ENCODE data around the gene ZKSCAN7. TPM values are rescaled to one million over a fixed set of nuclear protein-coding genes. Genes with fewer than 3 reads are reported as not detected.
A peak's percentile ranks its signal among the peaks of the same experiment; 100 is the strongest.

The ZKSCAN7 gene
- total and polyA plus RNA-seq, 2 of the 13 experiments (the other 11 are each of a cell fraction or from before 2014, with no cell fraction given): 2.3 to 3.8 TPM

- TF ChIP-seq, protein P1, sequence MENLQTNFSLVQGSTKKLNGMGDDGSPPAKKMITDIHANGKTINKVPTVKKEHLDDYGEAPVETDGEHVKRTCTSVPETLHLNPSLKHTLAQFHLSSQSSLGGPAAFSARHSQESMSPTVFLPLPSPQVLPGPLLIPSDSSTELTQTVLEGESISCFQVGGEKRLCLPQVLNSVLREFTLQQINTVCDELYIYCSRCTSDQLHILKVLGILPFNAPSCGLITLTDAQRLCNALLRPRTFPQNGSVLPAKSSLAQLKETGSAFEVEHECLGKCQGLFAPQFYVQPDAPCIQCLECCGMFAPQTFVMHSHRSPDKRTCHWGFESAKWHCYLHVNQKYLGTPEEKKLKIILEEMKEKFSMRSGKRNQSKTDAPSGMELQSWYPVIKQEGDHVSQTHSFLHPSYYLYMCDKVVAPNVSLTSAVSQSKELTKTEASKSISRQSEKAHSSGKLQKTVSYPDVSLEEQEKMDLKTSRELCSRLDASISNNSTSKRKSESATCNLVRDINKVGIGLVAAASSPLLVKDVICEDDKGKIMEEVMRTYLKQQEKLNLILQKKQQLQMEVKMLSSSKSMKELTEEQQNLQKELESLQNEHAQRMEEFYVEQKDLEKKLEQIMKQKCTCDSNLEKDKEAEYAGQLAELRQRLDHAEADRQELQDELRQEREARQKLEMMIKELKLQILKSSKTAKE (CRISPR knock-in tag; IDR thresholded peaks at IDR 0.05; ENCODE audit: borderline replicate concordance): no peak
- TF ChIP-seq HOXA5 (CRISPR knock-in tag; IDR thresholded peaks at IDR 0.05) (no peak), ZNF557 (CRISPR knock-in tag; IDR thresholded peaks at IDR 0.05) (no peak), ZNF121 (CRISPR knock-in tag; IDR thresholded peaks at IDR 0.05) (0 out of 2 replicates have a peak, but pooled peaks have one; percentile 10), HBP1 (CRISPR knock-in tag; IDR thresholded peaks at IDR 0.05; ENCODE audit: low read depth) (no peak), JUN (CRISPR knock-in tag; IDR thresholded peaks at IDR 0.05) (no peak), ZNF530 (CRISPR knock-in tag; IDR thresholded peaks at IDR 0.05; ENCODE audit: low read depth) (no peak), ETV5 (CRISPR knock-in tag; IDR thresholded peaks at IDR 0.05; ENCODE audit: borderline replicate concordance) (peak; percentile 62; the same call in 1 of the 2 replicates), NFKBIZ (CRISPR knock-in tag; IDR thresholded peaks at IDR 0.05) (no peak), PAWR (CRISPR knock-in tag; IDR thresholded peaks at IDR 0.05; ENCODE audit: borderline replicate concordance) (no peak), HOXD1 (CRISPR knock-in tag; IDR thresholded peaks at IDR 0.05) (no peak), PHF20 (CRISPR knock-in tag; IDR thresholded peaks at IDR 0.05) (peak; percentile 88), KLF13 (CRISPR knock-in tag; IDR thresholded peaks at IDR 0.05) (no peak), ZNF513 (CRISPR knock-in tag; conservative IDR thresholded peaks at IDR 0.05) (no peak), SKI (IDR thresholded peaks at IDR 0.05; ENCODE audit: partially characterized antibody) (no peak), ZNF780A (CRISPR knock-in tag; IDR thresholded peaks at IDR 0.05) (0 out of 2 replicates have a peak, but pooled peaks have one; percentile 34), TRIM24 (CRISPR knock-in tag; IDR thresholded peaks at IDR 0.05) (no peak), HMGXB4 (CRISPR knock-in tag; IDR thresholded peaks at IDR 0.05; ENCODE audit: borderline replicate concordance in 1 of 2, low read depth in 1 of 2) (no peak), HOXA9 (CRISPR knock-in tag; IDR thresholded peaks at IDR 0.05; ENCODE audit: borderline replicate concordance) (no peak), ZNF747 (CRISPR knock-in tag; IDR thresholded peaks at IDR 0.05; ENCODE audit: borderline replicate concordance) (no peak)
- TF ChIP-seq, protein P2, sequence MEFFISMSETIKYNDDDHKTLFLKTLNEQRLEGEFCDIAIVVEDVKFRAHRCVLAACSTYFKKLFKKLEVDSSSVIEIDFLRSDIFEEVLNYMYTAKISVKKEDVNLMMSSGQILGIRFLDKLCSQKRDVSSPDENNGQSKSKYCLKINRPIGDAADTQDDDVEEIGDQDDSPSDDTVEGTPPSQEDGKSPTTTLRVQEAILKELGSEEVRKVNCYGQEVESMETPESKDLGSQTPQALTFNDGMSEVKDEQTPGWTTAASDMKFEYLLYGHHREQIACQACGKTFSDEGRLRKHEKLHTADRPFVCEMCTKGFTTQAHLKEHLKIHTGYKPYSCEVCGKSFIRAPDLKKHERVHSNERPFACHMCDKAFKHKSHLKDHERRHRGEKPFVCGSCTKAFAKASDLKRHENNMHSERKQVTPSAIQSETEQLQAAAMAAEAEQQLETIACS (CRISPR knock-in tag; IDR thresholded peaks at IDR 0.05): peak; percentile 71
Observed at GRCh38 chr3:44554626-44555592, at the start of gene ZKSCAN7 (continued).
